Measurements from ENCODE around the gene APLP2.

- TF ChIP-seq POLR2A (IDR thresholded peaks at IDR 0.05) (no peak), CTCF (IDR thresholded peaks at IDR 0.05) (no peak)
Observed at GRCh38 chr11:130054966-130055365, 14.7 kb upstream of the APLP2 start.

Measured in testis (tissue), 2 donors.